CD4-positive, alpha-beta T cell treated with Interleukin-17A for 1 hour (primary cell): ENCODE results near the gene MATK.
A peak's percentile ranks its signal among the peaks of the same experiment; 100 is the strongest.

Source experiments
- DNase-seq: peaks from one replicate; pipeline ENCODE4 v3.0.0-alpha.2; 2020

The MATK gene

GRCh38 chr19:3785451-3785937, 687 bp downstream of the MATK start:
- DNase-seq, result peak; percentile 33

- DNase-seq, result no peak
Observed at GRCh38 chr19:3784607-3785450, 1.4 kb downstream of the MATK start.

- peak; percentile 52 for DNase-seq
Observed at GRCh38 chr19:3783660-3784584, 2.3 kb downstream of the MATK start.

- DNase-seq, result no peak
Observed at GRCh38 chr19:3782903-3783302, 3.3 kb downstream of the MATK start.

- no peak for DNase-seq
Observed at GRCh38 chr19:3782330-3782729, 3.9 kb downstream of the MATK start.

- no peak for DNase-seq
Observed at GRCh38 chr19:3781603-3782002, 4.6 kb downstream of the MATK start.

GRCh38 chr19:3780786-3781304, 5.3 kb downstream of the MATK start:
- DNase-seq, result no peak

- DNase-seq, result no peak
Observed at GRCh38 chr19:3778899-3779723, 7.1 kb downstream of the MATK start.

GRCh38 chr19:3778104-3778867, 7.9 kb downstream of the MATK start:
- no peak for DNase-seq

- no peak for DNase-seq
Observed at GRCh38 chr19:3776479-3777040, 9.6 kb downstream of the MATK start.

GRCh38 chr19:3775831-3776230, 10.3 kb downstream of the MATK start:
- no peak for DNase-seq

- DNase-seq, result no peak
Observed at GRCh38 chr19:3775374-3775711, 10.8 kb downstream of the MATK start.

- DNase-seq, result no peak
Observed at GRCh38 chr19:3774621-3775373, 11.4 kb downstream of the MATK start.

- no peak for DNase-seq
Observed at GRCh38 chr19:3773814-3774515, 12.2 kb downstream of the MATK start.

- DNase-seq, result no peak
Observed at GRCh38 chr19:3771906-3772455, 14.2 kb downstream of the MATK start, which contains the start of gene RAX2. Gene RAX2 (minus strand): TSS chr19:3772228. CDS start chr19:3771742, 486 bp downstream.

GRCh38 chr19:3771000-3771905, 14.9 kb downstream of the MATK start:
- no peak for DNase-seq

GRCh38 chr19:3770136-3770999, 15.8 kb downstream of the MATK start:
- no peak for DNase-seq
